MM.1S (cell line): ENCODE results near the gene DDC.

ENCODE experiments used
- DNase-seq: peaks from one replicate; pipeline ENCODE4 v3.0.0-alpha.2; 2015
- H2AFZ ChIP-seq: fragments of 300-600 bp; sonication (generic); 2 replicates; pipeline ENCODE4 v1.6.0; 2016; ENCODE audit warnings: antibody characterized with exemption, low read length
- H3F3A ChIP-seq: fragments of 300-600 bp; sonication (generic); 2 replicates; pipeline ENCODE4 v1.6.1; 2016; ENCODE audit warnings: mild to moderate bottlenecking, antibody characterized with exemption, low read length, moderate library complexity, mixed read lengths; ENCODE audit not compliant: insufficient read depth
- H3K27ac ChIP-seq: fragments of 300-600 bp; sonication (generic); 2 replicates; pipeline ENCODE4 v1.5.1; 2016; ENCODE audit warnings: mild to moderate bottlenecking, low read length
- H3K27me3 ChIP-seq: fragments of 300-600 bp; sonication (generic); replicated peaks from 2 replicates; pipeline ENCODE4 v1.6.0; 2016; ENCODE audit warnings: low read length; ENCODE audit not compliant: insufficient read depth
- H3K36me3 ChIP-seq: fragments of 300-600 bp; sonication (generic); replicated peaks from 2 replicates; pipeline ENCODE4 v1.6.1; 2016; ENCODE audit warnings: mild to moderate bottlenecking, low read length, mixed read lengths; ENCODE audit not compliant: insufficient read depth
- H3K4me1 ChIP-seq: fragments of 300-600 bp; sonication (generic); 2 replicates; pipeline ENCODE4 v1.6.1; 2016; ENCODE audit warnings: low read length, mixed read lengths
- H3K4me2 ChIP-seq: fragments of 300-600 bp; sonication (generic); 2 replicates; pipeline ENCODE4 v1.6.0; 2016; ENCODE audit warnings: low read depth, low read length
- H3K4me3 ChIP-seq: fragments of 300-600 bp; sonication (generic); 2 replicates; pipeline ENCODE4 v1.5.1; 2016; ENCODE audit warnings: low read length, mixed read lengths
- H3K79me2 ChIP-seq: fragments of 300-600 bp; sonication (generic); 2 replicates; pipeline ENCODE4 v1.6.1; 2016; ENCODE audit warnings: mixed run types, low read length, mixed read lengths
- H3K9ac ChIP-seq: fragments of 300-600 bp; sonication (generic); 2 replicates; pipeline ENCODE4 v1.6.1; 2016; ENCODE audit warnings: low read length, mixed read lengths
- H3K9me2 ChIP-seq: fragments of 300-600 bp; sonication (generic); replicated peaks from 2 replicates; pipeline ENCODE4 v1.6.1; 2016; ENCODE audit warnings: mild to moderate bottlenecking, low read length, mixed read lengths; ENCODE audit not compliant: insufficient read depth
- H3K9me3 ChIP-seq: fragments of 300-600 bp; sonication (generic); replicated peaks from 2 replicates; pipeline ENCODE4 v1.6.1; 2016; ENCODE audit warnings: mild to moderate bottlenecking, low read length, mixed read lengths; ENCODE audit not compliant: insufficient read depth
- H4K20me1 ChIP-seq: fragments of 300-600 bp; sonication (generic); 2 replicates; pipeline ENCODE4 v1.6.1; 2016; ENCODE audit warnings: mild to moderate bottlenecking, low read length, moderate library complexity, mixed read lengths; ENCODE audit not compliant: insufficient read depth
- EZH2 ChIP-seq: fragments of 300-600 bp; sonication (generic); optimal IDR thresholded peaks from 2 replicates; pipeline ENCODE3; 2017; ENCODE audit warnings: low read depth, mild to moderate bottlenecking, antibody characterized with exemption, low read length, mixed read lengths
- EZH2phosphoT487 ChIP-seq: fragments of 300-600 bp; sonication (generic); IDR thresholded peaks from 2 replicates; pipeline ENCODE4 v1.6.1; 2018; ENCODE audit warnings: antibody characterized with exemption, low read length
- TF ChIP-seq, protein P1 (sequence below): fragments of 300-600 bp; sonication (generic); IDR thresholded peaks from 2 replicates; pipeline ENCODE4 v1.5.1; 2016; ENCODE audit warnings: antibody characterized with exemption, low read length, mixed read lengths

Gene DDC

DNA sequence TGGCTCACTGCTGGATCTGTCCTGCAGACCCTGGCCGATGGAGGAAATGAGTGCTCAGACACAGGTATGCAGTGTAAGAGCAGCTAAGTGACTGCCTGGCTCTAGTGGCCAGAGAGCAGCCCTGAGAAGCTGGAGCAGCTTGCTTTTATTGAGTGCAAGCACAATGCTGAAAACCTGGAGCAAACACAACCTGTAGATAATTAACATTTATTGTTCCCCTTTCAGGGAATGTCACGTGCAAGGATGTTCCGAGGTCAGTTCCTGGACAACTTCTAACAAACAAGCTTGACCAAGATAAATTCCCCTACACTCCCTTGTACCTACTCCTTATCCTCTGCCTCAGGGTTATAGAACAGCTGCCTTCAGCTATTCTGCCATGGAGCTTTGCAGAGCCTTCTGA is 31.3 kb downstream of the DDC start:
- Histone ChIP-seq H3K9ac (no peak overlapping the region), H3K27me3 (no peaks in the 10 kb centered on the region), H3K4me2 (no peak overlapping the region), H2AFZ (no peak overlapping the region), H3K79me2 (no peaks in the 10 kb centered on the region), H3K9me3 (no peaks in the 10 kb centered on the region), H3K4me1 (no peaks in the 10 kb centered on the region), H3K36me3 (no peaks in the 10 kb centered on the region), H3K4me3 (no peak overlapping the region), H3K27ac (no peak overlapping the region), H3F3A (no peaks in the 10 kb centered on the region), H3K9me2 (no peaks in the 10 kb centered on the region), H4K20me1 (no peaks in the 10 kb centered on the region)
- DNase-seq, result no peak
- TF ChIP-seq EZH2phosphoT487 (no peak), EZH2 (no peak)
- TF ChIP-seq, protein P1, sequence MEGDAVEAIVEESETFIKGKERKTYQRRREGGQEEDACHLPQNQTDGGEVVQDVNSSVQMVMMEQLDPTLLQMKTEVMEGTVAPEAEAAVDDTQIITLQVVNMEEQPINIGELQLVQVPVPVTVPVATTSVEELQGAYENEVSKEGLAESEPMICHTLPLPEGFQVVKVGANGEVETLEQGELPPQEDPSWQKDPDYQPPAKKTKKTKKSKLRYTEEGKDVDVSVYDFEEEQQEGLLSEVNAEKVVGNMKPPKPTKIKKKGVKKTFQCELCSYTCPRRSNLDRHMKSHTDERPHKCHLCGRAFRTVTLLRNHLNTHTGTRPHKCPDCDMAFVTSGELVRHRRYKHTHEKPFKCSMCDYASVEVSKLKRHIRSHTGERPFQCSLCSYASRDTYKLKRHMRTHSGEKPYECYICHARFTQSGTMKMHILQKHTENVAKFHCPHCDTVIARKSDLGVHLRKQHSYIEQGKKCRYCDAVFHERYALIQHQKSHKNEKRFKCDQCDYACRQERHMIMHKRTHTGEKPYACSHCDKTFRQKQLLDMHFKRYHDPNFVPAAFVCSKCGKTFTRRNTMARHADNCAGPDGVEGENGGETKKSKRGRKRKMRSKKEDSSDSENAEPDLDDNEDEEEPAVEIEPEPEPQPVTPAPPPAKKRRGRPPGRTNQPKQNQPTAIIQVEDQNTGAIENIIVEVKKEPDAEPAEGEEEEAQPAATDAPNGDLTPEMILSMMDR, result no peak

DNA sequence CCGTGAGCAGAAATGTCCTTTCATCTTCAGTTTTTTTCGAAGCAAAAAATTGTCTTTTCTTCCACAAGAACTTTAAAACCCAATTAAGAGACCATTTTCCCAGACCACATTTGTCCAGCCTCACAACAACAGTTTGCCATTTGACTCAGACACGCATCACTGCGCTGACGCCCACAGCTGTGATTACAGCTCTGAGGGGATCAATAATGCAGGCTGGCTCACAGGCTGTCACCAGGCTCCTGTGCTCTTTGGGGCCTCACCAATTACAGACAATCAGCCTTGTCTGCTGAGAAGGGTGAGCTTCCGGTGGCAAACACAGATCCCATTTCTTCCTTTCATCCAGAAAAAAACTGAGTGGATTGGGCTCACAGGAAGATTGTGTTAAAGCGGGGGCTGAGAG is 33.3 kb downstream of the DDC start:
- Histone ChIP-seq H3F3A (no peaks in the 10 kb centered on the region), H3K27ac (no peak overlapping the region), H3K9me2 (no peaks in the 10 kb centered on the region), H3K4me3 (no peak overlapping the region), H3K4me2 (no peak overlapping the region), H2AFZ (no peak overlapping the region), H3K9me3 (no peaks in the 10 kb centered on the region), H3K36me3 (no peaks in the 10 kb centered on the region), H4K20me1 (no peaks in the 10 kb centered on the region), H3K27me3 (no peaks in the 10 kb centered on the region), H3K9ac (no peak overlapping the region), H3K79me2 (no peaks in the 10 kb centered on the region), H3K4me1 (no peaks in the 10 kb centered on the region)
- TF ChIP-seq EZH2, result no peak
- TF ChIP-seq, protein P1, result no peak
- no peak for TF ChIP-seq EZH2phosphoT487
- no peak for DNase-seq

DNA sequence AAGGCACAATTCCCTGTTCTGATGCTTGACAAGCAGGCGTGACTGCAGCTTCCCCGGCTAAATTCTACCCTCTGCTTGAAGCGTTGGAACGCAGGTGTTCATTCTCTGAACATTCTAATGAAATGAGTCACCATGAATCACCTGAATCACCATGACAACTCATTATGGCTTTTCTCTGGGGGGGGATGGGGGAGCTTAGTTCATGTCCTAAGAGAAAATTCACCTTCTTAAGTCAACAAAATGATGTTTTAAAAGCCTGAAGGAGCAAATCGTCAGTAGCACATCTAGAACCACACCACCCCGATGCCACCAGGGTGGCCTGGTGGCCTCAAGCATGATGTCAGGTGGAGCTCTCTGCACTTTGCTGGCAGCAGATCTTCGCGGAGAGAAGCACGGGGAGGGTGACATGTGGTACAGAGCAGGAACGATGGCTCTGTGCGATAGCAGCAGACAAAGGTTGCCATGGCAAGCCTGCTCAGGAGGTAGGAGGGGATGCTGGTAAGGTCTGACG is 33.7 kb downstream of the DDC start:
- no peak overlapping the region for H3K4me3 ChIP-seq
- no peaks in the 10 kb centered on the region for H3K9me3 ChIP-seq
- DNase-seq, result no peak
- TF ChIP-seq, protein P1, result no peak
- TF ChIP-seq EZH2 (no peak), EZH2phosphoT487 (no peak)
- H3K36me3 ChIP-seq, result no peaks in the 10 kb centered on the region
- H4K20me1 ChIP-seq, result no peaks in the 10 kb centered on the region
- H3K27ac ChIP-seq, result no peak overlapping the region
- H3K79me2 ChIP-seq, result no peaks in the 10 kb centered on the region
- no peak overlapping the region for H3K9ac ChIP-seq
- H3K4me2 ChIP-seq, result no peak overlapping the region
- no peaks in the 10 kb centered on the region for H3K9me2 ChIP-seq
- no peaks in the 10 kb centered on the region for H3K27me3 ChIP-seq
- no peaks in the 10 kb centered on the region for H3F3A ChIP-seq
- no peaks in the 10 kb centered on the region for H3K4me1 ChIP-seq
- H2AFZ ChIP-seq, result no peak overlapping the region
